WERI-Rb-1 (cell line): ENCODE data around the gene DACH1.

Experiments
- DNase-seq: peaks from one replicate; pipeline ENCODE4 v3.0.0-alpha.2; 2020
- H3K27ac ChIP-seq: fragments of 250-450 bp; sonication (Bioruptor Pico); 2 replicates; pipeline ENCODE4 v1.5.1; 2020; ENCODE audit warnings: mild to moderate bottlenecking, moderate library complexity
- H3K27me3 ChIP-seq: fragments of 250-450 bp; sonication (Bioruptor Pico); 2 replicates; pipeline ENCODE4 v1.5.1; 2021; ENCODE audit warnings: mild to moderate bottlenecking, low read depth, moderate library complexity; ENCODE audit not compliant: insufficient read depth, severe bottlenecking
- H3K36me3 ChIP-seq: fragments of 250-450 bp; sonication (Bioruptor Pico); 2 replicates; pipeline ENCODE4 v1.5.1; 2020; ENCODE audit warnings: mild to moderate bottlenecking, moderate library complexity
- H3K4me3 ChIP-seq: 2 replicates; pipeline ENCODE4 v1.5.1; 2011; ENCODE audit warnings: low read depth, mild to moderate bottlenecking, control low read depth, low read length
- H3K9me3 ChIP-seq: fragments of 250-450 bp; sonication (Bioruptor Pico); 2 replicates; pipeline ENCODE4 v1.5.1; 2021; ENCODE audit warnings: mild to moderate bottlenecking, moderate library complexity; ENCODE audit not compliant: severe bottlenecking
- TF ChIP-seq, protein P1 (sequence below): IDR thresholded peaks from 2 replicates; pipeline ENCODE4 v1.5.1; 2011; ENCODE audit warnings: low read depth, mild to moderate bottlenecking, control low read depth, inconsistent platforms, low read length

DACH1 gene

GRCh38 chr13:71618159-71618558 lies 248.8 kb downstream of the DACH1 start:
- Histone ChIP-seq H3K9me3 (no peaks in the 10 kb centered on the region), H3K4me3 (no peak overlapping the region), H3K27ac (no peak overlapping the region), H3K36me3 (no peaks in the 10 kb centered on the region), H3K27me3 (no peaks in the 10 kb centered on the region)
- TF ChIP-seq, protein P1, sequence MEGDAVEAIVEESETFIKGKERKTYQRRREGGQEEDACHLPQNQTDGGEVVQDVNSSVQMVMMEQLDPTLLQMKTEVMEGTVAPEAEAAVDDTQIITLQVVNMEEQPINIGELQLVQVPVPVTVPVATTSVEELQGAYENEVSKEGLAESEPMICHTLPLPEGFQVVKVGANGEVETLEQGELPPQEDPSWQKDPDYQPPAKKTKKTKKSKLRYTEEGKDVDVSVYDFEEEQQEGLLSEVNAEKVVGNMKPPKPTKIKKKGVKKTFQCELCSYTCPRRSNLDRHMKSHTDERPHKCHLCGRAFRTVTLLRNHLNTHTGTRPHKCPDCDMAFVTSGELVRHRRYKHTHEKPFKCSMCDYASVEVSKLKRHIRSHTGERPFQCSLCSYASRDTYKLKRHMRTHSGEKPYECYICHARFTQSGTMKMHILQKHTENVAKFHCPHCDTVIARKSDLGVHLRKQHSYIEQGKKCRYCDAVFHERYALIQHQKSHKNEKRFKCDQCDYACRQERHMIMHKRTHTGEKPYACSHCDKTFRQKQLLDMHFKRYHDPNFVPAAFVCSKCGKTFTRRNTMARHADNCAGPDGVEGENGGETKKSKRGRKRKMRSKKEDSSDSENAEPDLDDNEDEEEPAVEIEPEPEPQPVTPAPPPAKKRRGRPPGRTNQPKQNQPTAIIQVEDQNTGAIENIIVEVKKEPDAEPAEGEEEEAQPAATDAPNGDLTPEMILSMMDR = no peak
- DNase-seq = no peak

DNA sequence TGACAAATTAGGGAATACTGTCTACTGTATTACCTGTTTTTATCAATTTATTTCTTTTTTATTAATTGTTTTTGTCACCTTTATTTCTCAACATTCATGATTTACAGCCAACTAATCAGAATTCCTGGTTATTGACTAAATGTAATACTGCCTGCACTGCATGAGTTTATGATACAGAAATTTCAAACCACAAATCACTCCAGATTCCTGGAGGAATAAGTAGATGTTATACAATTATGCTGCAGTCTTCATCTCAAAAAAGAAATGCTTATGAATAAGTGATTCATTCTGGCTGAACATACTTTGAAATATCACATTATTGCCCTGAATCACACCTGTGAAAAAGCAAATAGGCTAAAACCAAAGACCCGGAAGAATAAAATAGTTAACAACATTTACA lies 249.7 kb downstream of the DACH1 start:
- Histone ChIP-seq H3K4me3 (no peak overlapping the region), H3K27me3 (no peaks in the 10 kb centered on the region), H3K27ac (no peak overlapping the region), H3K9me3 (no peaks in the 10 kb centered on the region), H3K36me3 (no peaks in the 10 kb centered on the region)
- TF ChIP-seq, protein P1 = no peak
- no peak for DNase-seq

DNA sequence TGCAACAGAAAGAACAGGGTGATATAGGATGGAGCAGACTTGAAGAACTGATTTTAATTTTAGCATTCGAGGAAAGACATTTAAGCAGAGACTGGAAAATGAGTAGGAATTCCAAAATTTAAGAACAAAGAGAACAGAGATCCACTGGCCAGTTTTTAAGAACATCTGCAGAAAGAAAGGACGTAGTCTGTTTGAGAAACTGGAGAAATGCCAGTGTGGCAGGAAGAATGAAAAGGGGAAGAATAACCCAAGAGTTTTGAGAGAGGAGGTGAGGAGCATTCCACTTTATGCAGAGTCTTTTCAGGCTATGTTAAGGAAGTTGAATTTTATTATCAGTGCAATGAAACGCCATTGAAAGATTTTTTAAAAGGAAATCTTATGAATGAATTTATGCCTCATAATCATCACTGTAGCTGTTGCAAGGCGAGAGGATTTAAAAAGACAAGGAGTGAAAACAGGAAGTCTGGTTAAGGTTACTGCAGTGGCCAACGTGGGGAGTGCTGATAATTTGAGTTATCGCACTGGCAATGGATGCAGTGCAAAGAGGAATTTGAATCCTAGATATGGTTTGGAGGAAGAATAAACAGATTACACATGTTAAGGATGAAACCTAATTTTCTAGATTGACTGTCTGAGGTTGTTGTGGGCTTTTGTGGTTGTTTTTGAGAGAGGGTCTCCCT lies 253.8 kb downstream of the DACH1 start:
- Histone ChIP-seq H3K4me3 (no peak overlapping the region), H3K27me3 (no peaks in the 10 kb centered on the region), H3K27ac (no peak overlapping the region), H3K36me3 (no peaks in the 10 kb centered on the region), H3K9me3 (no peaks in the 10 kb centered on the region)
- no peak for DNase-seq
- TF ChIP-seq, protein P1 = no peak

DNA sequence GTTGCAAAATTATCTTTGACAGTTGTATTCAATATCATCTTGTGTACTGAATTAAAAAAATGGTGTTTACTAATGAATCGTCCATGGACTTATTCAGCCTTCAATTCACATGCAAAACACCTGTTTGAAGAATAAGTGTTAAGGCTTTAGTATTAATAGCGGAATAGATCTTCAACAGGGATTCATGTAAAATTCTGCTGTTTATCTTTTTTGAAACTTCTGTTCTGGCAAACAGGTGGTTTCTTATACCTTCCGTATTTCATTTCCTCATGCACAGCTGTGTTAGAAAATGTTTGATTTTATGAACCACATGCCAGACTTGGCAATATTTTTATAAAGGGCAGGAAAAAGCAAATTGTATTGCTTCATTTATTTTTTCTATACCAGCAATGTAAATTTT lies 255.7 kb downstream of the DACH1 start:
- Histone ChIP-seq H3K27me3 (no peaks in the 10 kb centered on the region), H3K4me3 (no peak overlapping the region), H3K36me3 (no peaks in the 10 kb centered on the region), H3K27ac (no peak overlapping the region), H3K9me3 (no peaks in the 10 kb centered on the region)
- no peak for DNase-seq
- TF ChIP-seq, protein P1 = no peak

GRCh38 chr13:71610876-71611275 lies 256.1 kb downstream of the DACH1 start:
- Histone ChIP-seq H3K27me3 (no peaks in the 10 kb centered on the region), H3K4me3 (no peak overlapping the region), H3K9me3 (no peaks in the 10 kb centered on the region), H3K36me3 (no peaks in the 10 kb centered on the region), H3K27ac (no peak overlapping the region)
- TF ChIP-seq, protein P1 = no peak
- no peak for DNase-seq

DNA sequence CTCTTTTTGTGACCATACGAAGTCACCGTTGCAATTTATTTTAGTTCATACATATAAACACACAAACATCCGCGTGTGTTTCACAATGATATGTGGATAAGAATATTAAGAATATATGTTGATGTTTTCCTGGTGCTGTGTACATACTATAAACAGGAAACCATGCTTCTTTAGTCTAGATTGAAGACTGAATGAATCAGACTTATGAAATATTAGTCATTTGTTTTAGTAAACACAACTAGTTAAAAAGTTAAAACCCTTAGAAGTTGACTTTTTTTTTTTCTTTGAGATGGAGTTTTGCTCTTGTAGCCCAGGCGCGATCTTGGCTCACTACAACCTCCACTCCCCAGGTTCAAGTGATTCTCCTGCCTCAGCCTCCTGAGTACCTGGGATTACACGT lies 257.7 kb downstream of the DACH1 start:
- no peak overlapping the region for H3K4me3 ChIP-seq
- H3K36me3 ChIP-seq = no peaks in the 10 kb centered on the region
- TF ChIP-seq, protein P1 = no peak
- H3K27me3 ChIP-seq = no peaks in the 10 kb centered on the region
- no peak overlapping the region for H3K27ac ChIP-seq
- H3K9me3 ChIP-seq = no peaks in the 10 kb centered on the region
- DNase-seq = no peak
